Erythroblast (primary cell): ENCODE results near the gene STARD13.

Source experiments
- DNase-seq, 2 experiments: peaks; one replicate each; lab custom pipeline; 2025; lab: John Stamatoyannopoulos, UW
- GATA1 ChIP-seq: IDR thresholded peaks from 2 replicates; pipeline ENCODE4 v1.6.1; 2011; ENCODE audit warnings: low read depth, mild to moderate bottlenecking, control low read depth, low read length, moderate library complexity
- POLR2A ChIP-seq: IDR thresholded peaks from 2 replicates; pipeline ENCODE4 v1.6.1; 2011; ENCODE audit warnings: mild to moderate bottlenecking, low read length

The STARD13 gene

DNA sequence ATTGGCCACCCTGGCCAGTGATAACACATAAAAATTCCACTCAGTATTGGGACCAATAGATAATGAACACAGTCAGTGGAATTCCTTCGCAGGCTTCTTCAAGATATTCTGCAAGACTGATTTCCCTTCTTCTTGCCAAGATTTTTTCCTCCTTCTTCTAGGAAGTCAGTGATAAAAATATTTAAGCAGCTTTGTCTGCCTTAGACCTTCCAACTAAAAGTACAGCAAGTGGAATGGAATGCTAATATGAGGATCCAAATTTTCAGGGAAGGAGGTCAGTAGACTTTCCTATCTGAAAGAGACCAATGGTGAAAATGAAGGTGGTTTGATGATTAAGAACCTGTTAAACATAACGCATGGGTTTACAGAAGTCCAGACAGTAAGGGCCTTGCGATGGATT lies 9.6 kb downstream of the STARD13 start:
- no peak for DNase-seq
- TF ChIP-seq POLR2A (no peak), GATA1 (no peak)

DNA sequence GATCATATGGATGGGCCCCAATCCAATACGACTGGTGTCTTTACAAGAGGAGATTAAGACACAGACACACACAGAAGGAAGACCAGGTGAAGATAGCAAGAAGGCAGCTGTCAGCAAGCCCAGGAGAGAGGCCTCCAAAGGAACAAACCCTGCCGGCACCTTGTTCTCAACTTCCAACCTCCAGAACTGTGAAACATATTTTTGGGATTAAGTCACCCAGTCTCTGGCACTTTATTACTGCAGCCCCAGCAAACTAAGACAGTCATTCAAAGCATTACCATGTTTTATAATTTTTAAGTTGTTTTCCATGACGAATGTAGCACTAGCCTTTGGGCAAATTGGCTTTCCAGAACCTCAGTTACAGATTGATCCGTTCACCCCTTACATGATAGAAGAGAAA lies 11.3 kb downstream of the STARD13 start:
- no peak for TF ChIP-seq GATA1
- no peak for TF ChIP-seq POLR2A
- DNase-seq = peak in 1 of 2 experiments; percentile 22

DNA sequence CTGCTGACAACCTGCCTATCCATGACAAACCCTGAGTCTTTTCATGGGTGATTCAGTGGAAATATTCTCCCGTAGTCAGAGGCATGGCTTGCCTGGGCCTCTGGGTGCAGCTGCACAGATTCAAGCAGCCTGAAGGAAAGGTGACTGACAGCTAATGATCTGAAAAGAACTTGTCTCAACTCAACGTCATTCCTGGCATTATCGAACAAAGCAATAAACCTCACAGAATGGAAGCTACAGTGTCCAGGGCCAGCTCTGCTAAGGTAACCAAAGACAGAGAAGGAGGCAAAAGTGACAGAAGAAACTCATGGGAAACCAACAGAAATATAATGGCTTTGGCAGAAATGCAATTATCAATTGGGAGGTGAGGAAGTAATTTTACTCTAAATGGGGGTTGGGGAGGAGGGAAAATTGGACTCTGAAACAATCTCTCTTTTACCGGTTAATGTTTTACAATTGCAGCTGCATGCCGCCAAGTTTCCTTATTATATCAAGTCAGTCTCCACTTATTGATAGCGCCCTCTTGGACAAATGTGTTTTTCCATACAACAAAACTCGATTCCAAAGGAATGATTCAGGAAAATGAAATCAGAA lies 12.9 kb downstream of the STARD13 start:
- no peak for DNase-seq
- no peak for TF ChIP-seq GATA1
- TF ChIP-seq POLR2A = no peak

DNA sequence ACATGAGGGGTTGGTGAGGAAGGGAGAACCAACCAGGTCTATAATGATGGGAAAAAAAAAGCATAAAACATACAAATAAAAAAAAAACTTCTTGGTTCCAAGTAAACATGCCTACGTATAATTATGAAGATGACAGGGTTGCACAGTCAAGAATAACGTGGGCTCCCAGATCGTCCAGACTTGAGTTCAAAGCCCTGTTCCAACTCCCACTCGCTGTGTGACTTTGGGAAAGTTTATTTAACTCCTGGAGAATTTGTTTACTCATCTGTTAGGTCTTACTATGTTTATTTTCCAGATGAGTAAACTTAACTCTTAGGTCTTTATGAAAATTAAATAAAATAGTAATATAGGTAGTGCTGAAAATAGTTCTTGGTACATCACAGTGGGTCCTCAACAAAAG lies 13.8 kb downstream of the STARD13 start:
- no peak for TF ChIP-seq GATA1
- TF ChIP-seq POLR2A = no peak
- DNase-seq = no peak

DNA sequence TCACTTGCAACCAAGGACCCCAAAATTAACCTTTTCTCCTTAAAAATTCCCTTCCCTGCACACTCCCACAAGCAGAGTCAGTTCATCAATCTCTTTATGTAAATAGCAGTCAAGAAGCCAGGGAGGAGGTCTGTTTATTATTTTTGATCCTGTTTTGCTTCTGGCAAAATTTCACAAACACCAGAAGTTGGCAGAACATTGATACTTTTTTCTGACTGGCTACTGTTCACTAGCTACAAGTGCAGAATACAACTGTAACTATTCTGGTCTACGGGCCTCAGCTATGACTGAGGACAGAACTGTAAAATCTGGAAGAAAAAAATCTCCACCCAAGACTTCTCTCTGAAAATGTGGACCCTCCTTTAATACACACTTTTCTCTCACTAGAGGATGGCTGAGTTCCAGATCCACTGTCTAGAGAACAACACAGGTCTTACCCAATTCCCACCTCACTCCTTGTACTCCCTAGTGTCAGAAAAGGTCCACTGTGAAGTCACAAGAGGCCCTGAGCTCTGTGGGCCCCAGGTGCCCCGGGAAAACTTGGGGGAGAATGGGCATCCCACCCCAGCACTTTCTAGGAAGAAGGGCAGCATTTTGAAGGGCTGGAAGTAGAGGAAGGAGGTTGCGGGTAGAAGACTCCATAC lies 14.5 kb downstream of the STARD13 start:
- DNase-seq = no peak
- TF ChIP-seq GATA1 (no peak), POLR2A (no peak)

DNA sequence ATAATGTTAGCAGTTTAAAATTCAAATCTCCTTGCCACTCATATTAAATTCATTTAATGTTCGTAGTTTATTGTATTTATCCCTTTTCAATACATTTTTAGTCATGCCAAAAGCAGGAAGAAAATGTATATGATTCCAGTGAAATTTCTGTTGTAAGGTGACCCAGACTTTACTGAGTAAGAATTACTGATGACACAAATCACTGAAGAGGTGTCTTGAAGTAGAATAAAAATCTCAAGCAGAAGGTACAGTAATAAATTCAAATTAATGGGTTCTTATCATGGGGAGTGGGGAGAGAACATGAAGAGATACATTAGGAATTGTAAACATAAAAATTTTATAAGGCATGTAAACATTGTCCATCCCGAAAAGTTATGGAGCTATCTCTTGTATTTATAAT lies 19.9 kb downstream of the STARD13 start:
- DNase-seq = no peak
- TF ChIP-seq GATA1 (no peak), POLR2A (no peak)

DNA sequence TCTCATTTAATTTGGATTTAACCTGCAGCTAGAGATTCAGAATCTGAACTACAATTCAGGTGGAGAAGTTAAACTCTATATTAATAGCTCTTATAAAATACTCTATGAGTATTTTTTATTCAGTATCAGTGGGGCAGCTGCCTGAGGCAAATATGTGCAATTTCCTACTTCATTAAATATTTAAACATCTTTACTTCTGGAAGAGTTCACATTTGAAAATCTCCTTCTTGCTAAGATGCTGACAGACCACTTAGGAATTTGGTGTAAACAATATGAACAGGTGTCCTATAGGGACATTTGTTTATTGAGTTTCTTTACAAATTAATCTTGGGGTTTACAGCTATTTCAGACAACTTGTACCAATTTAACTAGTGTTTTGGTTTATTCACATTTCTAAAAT lies 20.4 kb downstream of the STARD13 start:
- TF ChIP-seq POLR2A = no peak
- TF ChIP-seq GATA1 = no peak
- DNase-seq = no peak

DNA sequence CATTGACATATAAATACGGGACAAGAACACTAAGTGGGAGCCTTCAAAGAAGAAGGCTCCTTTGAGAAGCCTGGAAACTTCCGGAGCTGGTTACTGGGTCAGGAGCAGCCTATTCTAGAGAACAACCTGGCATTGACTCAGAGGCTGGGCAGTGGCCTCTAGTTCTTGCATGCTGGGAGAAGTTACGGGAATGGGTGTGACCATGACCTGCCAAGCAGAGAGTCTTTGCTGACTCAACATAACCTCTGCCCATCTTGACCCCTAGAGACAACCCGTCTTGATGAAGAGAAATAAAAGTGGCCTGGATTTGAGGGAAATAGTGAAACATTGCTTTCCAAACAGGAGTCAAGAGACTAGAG lies 21.0 kb downstream of the STARD13 start:
- no peak for DNase-seq
- TF ChIP-seq GATA1 (no peak), POLR2A (no peak)

DNA sequence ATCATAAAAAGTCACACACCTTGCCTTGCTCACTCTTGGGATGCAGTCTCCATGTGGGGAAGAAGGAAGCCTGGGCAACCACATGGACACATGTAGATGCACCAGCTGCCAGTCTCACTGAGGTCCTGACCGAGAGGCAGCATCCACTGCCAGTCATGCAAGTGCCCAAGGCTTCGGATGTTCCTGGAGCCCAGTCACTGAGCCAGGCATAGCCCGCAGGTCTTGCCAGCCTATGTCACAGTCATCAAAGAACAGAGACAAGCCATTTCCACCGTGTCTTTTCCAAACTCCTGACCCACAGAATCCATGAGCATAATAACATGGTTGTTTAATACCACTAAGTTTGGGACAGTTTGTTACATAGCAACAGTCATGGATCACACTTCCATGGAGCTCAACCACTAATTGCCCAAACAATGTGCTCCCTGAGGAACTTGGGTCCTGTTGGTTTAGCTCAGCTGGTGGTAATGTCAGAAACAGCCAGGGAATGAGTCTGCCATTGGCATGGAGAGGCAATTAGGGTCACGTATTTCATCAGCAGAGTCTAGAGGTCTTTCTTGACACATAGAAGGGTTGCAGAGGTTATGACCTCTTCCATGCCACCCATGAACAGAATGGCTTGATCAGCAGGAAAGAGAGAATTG lies 21.5 kb downstream of the STARD13 start:
- no peak for TF ChIP-seq POLR2A
- TF ChIP-seq GATA1 = no peak
- no peak for DNase-seq

DNA sequence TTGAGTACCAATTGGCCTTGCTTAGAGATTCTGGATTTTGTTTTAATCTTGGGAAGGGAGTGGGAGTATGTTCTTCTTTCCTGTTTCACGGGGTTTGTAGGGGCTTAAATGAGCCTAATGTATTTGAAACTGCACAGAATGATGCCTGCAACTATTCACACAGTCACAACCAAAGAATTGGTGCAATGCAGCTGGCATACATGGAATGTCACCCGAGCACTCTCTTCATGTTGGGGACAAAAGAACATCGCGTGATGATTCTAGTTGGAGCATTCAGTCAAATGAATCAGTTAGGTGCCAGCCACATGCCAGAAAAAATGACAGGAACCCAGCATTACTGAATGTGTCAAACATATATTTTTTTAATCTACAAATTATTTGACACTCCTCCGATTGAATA lies 22.1 kb downstream of the STARD13 start:
- no peak for TF ChIP-seq POLR2A
- TF ChIP-seq GATA1 = no peak
- DNase-seq = no peak

DNA sequence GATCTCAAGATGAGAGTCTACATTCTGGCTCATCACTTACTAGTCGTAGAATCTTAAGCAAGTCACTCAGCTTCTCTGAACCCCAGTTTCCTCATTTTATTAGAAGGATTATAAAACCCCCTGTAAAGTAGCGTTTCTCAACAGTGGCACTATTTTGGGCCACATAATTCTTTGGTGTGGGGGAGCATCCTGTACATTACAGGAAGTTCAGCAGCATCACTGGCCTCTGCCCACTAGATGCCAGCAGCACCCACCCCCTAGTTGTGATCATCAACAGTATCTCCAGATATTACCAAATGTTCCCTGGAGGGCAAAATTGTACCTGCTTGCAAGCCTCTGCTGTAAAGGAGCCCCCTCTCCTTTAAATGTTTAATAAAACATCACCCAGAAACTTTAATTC lies 22.6 kb downstream of the STARD13 start:
- DNase-seq = peak in 1 of 2 experiments; percentile 3
- TF ChIP-seq POLR2A = no peak
- TF ChIP-seq GATA1 = no peak

DNA sequence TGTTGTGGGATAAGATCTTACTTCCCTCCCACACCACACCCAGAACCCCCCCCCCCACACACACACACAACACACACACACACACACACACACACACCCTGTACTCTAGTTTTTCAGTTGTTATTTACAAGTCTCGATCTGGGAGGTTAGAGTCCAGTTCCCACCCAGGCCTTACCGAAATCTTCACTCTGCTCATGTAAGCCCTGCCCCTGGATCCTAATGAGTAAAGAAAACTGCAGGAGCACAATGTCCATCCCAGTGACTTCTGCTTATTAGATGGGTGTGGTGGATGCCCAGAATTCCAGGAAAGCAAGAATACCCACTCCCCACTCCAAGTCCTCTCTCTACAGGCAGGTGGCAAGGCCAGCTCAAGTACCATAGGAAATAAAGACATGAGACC lies 23.0 kb downstream of the STARD13 start:
- DNase-seq = no peak
- no peak for TF ChIP-seq GATA1
- no peak for TF ChIP-seq POLR2A

DNA sequence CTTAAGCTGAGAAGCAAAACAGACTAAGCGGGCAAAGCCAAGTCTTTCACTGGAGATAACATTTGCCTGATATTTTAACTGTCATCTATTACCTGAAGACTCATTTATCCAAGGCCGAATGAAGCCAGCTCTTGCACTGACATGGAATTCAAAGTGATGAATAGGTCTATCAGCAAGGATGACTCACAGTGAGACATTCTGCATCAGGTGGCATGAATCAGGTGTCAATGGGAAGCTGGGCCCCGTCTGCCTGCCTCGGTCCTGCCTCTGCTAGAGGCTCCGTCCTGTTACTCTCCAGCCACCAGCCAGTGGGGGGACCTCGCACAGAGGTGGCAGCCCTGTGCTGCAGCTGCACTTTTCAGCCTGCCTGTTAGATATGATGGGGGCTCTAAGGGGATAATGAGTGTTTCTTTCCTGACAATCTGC lies 23.5 kb downstream of the STARD13 start:
- no peak for TF ChIP-seq GATA1
- no peak for TF ChIP-seq POLR2A
- no peak for DNase-seq

DNA sequence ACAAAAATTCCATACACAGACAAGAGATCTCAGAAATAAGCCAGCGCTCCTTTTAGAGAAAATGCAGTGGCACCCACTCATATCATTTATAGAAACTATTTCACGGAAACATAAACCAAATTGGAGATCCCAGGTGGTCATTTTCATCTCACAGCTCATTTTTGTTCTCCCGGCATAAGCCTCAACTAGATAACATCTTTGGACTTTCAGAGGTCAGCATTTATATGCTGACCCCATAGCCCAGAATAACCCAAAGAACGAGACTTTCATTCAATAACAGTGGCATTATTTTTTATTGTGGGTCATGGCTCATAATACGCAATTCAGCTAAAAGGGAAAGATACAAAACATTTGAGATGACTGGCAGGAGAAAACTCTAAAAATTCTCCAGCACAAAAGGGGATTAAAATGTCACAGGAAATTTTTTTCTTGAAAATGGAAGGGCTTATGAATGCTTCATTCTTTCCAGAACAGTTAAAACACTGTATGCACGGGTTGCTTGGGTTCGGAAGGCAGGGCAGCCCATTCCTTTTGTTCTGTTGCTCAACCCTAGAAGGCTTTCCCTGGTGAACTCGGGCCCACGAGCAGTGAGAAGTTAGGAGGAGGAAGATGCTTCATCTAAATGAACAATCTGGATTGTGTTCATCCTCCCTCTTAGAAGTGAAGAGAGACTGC lies 24.0 kb downstream of the STARD13 start:
- no peak for TF ChIP-seq POLR2A
- TF ChIP-seq GATA1 = no peak
- no peak for DNase-seq
